Measurements from ENCODE around the gene NKD1. TPM values are rescaled to one million over a fixed set of nuclear protein-coding genes. Genes with fewer than 3 reads are reported as not detected.

Gene NKD1
- polyA plus RNA-seq, 1 experiment, result 0.11 TPM

DNA sequence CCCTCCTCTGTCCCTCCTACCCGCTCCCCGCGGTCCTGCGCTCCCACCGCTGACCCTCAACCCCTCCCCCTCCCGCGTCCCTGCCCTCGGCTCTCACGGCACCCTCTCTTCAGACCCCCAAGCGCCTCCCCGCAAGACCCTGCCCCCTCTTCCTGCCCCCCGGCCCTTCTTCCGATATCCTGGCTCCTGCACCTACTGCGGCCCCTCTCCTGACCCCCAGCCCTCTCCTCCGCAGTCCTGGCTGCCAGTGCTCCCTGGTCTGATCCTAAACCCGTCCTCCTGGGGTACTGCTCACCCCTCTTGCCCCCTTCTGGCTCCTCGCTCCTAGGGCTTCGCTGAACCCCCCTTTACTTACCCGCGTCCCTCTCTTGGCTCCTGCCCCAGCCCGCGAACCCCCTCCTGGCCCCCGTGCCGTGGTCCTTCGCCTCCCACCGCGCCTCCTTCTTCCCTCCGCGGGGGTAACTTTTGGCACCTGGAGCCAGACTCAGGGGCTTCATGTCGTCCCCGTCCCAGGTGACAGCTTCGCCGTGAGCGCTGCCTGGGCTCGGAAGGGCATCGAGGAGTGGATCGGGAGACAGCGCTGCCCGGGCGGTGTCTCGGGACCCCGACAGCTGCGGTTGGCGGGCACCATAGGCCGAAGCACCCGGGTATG is 839 bp downstream of the NKD1 start:
- Histone ChIP-seq H3K27me3 (ENCODE audit: control insufficient read depth, insufficient read depth, low read length) (peaks cover 31% of the 10 kb centered on the region), H3K36me3 (ENCODE audit: control insufficient read depth, insufficient read depth, low read length) (no peaks in the 10 kb centered on the region), H3K4me3 (ENCODE audit: low read depth, low read length) (peak overlapping the region; percentile 56)
- ChIA-PET POLR2A (no interaction called here), CTCF (interaction anchor here (1.2 kb wide), 1 partner anchor 256 kb away, joined by 3 read pairs; no protein-coding TSS in a partner anchor)
- TF ChIP-seq, protein P1, sequence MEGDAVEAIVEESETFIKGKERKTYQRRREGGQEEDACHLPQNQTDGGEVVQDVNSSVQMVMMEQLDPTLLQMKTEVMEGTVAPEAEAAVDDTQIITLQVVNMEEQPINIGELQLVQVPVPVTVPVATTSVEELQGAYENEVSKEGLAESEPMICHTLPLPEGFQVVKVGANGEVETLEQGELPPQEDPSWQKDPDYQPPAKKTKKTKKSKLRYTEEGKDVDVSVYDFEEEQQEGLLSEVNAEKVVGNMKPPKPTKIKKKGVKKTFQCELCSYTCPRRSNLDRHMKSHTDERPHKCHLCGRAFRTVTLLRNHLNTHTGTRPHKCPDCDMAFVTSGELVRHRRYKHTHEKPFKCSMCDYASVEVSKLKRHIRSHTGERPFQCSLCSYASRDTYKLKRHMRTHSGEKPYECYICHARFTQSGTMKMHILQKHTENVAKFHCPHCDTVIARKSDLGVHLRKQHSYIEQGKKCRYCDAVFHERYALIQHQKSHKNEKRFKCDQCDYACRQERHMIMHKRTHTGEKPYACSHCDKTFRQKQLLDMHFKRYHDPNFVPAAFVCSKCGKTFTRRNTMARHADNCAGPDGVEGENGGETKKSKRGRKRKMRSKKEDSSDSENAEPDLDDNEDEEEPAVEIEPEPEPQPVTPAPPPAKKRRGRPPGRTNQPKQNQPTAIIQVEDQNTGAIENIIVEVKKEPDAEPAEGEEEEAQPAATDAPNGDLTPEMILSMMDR (IDR thresholded peaks at IDR 0.05; ENCODE audit: insufficient read depth, low read depth, low read length), result no peak
- no peak for DNase-seq (ENCODE audit: low read depth)

DNA sequence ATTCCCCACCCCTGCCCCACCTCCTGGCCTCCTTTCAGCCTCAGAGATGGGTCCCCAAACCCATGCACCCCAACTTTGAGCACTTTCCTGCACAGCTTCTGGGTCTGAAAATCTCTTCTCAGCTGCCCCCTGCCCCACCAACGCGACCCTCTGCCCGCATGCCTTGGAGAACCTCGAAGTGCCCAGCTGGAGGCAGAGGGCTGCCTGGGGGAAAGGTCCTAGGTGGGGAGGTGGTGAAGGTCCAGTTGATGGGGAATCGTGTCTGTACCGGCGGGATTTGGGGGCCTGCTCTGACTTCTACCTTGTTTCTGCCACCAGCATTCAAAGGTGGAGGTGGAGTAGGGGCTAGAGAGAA is 1.3 kb downstream of the NKD1 start:
- Histone ChIP-seq H3K27me3 (ENCODE audit: control insufficient read depth, insufficient read depth, low read length) (peaks cover 31% of the 10 kb centered on the region), H3K4me3 (ENCODE audit: low read depth, low read length) (no peak overlapping the region), H3K36me3 (ENCODE audit: control insufficient read depth, insufficient read depth, low read length) (no peaks in the 10 kb centered on the region)
- no peak for DNase-seq (ENCODE audit: low read depth)
- CTCF ChIA-PET, result interaction anchor here (1.2 kb wide), 1 partner anchor 255 kb away, joined by 3 read pairs; no protein-coding TSS in a partner anchor
- TF ChIP-seq, protein P1 (IDR thresholded peaks at IDR 0.05; ENCODE audit: insufficient read depth, low read depth, low read length), result no peak
- POLR2A ChIA-PET, result no interaction called here

DNA sequence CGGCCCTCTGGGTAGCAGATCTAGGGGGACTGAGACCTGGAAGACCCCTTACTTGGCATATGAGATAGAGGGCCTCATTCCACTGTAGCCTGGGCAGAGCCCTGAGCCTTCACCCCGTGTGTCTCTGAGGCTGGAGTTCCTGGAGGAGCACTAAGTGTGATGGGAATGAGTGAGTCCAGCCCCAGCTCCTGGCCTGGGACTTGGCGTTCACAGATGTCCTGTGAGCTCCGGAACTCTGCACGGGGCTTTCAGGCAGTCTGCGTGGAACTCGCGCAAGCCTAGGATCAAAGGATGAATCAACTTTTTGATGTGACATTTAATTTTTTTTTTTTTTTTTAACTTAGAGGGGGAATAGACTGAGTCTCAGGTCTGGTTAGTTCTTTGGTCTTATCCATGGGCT is 1.8 kb downstream of the NKD1 start:
- H3K4me3 ChIP-seq (ENCODE audit: low read depth, low read length), result no peak overlapping the region
- TF ChIP-seq, protein P1 (IDR thresholded peaks at IDR 0.05; ENCODE audit: insufficient read depth, low read depth, low read length), result no peak
- POLR2A ChIA-PET, result no interaction called here

DNA sequence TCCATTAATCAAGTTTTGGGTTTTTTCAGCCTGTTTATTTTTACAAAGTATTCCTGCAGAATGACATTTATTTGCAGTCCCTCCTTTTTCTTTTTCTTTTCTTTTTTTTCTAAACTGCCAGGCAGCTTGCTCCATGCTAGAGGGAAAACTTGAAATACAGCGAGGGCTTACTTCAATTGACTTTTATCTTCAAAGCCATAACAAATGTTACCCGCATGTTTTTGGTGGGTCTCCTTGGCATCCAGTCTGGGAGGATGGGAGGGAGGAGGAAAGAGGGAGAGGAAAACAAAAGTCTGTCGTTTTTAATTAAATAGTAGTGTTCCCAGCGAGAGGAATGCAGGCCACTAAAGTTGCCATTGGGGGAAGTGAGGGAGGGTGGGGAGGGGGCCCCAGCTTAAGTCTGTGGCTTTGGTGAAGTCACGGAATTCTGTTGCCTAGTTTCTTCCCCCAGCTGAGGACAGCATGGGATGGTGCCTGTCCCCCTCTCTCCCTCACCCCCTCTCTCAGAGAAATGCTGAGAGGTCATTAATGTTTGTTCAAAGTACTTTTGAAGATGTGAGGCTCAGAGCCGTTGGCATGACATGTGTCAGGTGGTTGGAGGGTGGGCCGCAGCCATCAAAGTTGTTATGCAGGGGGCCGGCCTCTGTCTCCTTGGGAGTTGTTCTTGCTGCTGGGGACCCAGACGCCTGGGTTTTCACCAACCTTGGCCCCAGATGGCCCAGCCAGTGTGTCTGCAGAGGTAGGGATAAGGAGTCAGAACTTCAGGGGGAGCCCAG is 2.9 kb downstream of the NKD1 start:
- no peak overlapping the region for H3K4me3 ChIP-seq (ENCODE audit: low read depth, low read length)
- H3K27me3 ChIP-seq (ENCODE audit: control insufficient read depth, insufficient read depth, low read length), result peaks cover 30% of the 10 kb centered on the region
- TF ChIP-seq, protein P1 (IDR thresholded peaks at IDR 0.05; ENCODE audit: insufficient read depth, low read depth, low read length), result no peak
- no peak for DNase-seq (ENCODE audit: low read depth)
- ChIA-PET POLR2A (no interaction called here), CTCF (interaction anchor here (1.0 to 1.1 kb wide), 2 partner anchors 10 to 58 kb away, joined by 3 read pairs; no protein-coding TSS in a partner anchor)
- no peaks in the 10 kb centered on the region for H3K36me3 ChIP-seq (ENCODE audit: control insufficient read depth, insufficient read depth, low read length)

More for the DNA sequence above, 1.8 kb downstream of the NKD1 start:
- no peak for DNase-seq (ENCODE audit: low read depth)
- Histone ChIP-seq H3K36me3 (ENCODE audit: control insufficient read depth, insufficient read depth, low read length) (no peaks in the 10 kb centered on the region), H3K27me3 (ENCODE audit: control insufficient read depth, insufficient read depth, low read length) (peaks cover 31% of the 10 kb centered on the region)
- CTCF ChIA-PET, result interaction anchor here (1.0 to 1.2 kb wide), 2 partner anchors 9 to 255 kb away, joined by 3 read pairs; no protein-coding TSS in a partner anchor

DNA sequence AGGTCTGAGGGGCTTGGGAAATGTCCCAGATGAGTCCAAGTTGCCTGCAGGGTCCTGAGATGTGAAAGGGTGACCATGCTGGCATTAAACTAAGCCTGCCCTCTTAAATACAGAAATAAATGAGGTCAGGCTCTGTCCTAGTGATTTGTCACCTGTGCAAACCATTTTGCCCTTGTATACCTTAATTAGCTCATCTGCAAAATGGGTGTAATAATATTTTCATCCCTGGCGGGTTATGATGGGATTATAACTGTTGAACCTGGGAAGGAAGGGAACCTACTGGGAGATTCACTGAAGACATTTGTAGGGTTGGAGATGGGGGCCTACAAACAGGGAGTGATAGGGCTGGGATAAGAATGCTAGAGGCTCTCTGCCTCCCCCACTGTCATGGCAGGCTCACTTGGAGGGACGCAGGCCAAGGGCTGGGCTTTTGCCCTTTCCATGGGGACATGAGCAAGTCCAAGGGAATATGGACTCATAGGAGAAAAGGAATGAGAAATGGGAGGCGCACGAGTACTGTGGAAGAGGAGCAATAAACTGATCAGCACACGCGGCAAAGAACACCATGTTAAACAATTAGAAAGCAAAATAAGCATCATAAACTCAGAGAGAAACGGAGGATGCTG is 4.4 kb downstream of the NKD1 start:
- CTCF ChIA-PET, result interaction anchor here (1.5 kb wide), 1 partner anchor 13 kb away, joined by 3 read pairs; no protein-coding TSS in a partner anchor
- H3K4me3 ChIP-seq (ENCODE audit: low read depth, low read length), result no peak overlapping the region
- DNase-seq (ENCODE audit: low read depth), result no peak
- H3K36me3 ChIP-seq (ENCODE audit: control insufficient read depth, insufficient read depth, low read length), result no peaks in the 10 kb centered on the region
- POLR2A ChIA-PET, result no interaction called here
- peaks cover 24% of the 10 kb centered on the region for H3K27me3 ChIP-seq (ENCODE audit: control insufficient read depth, insufficient read depth, low read length)
- TF ChIP-seq, protein P1 (IDR thresholded peaks at IDR 0.05; ENCODE audit: insufficient read depth, low read depth, low read length), result no peak

Data from BJ (cell line).